HUES48 (cell line): Measurements from ENCODE around the gene VSTM2A.
"Not testable (repeated sequence)": the region's sequence is repeated elsewhere in the genome, so short reads cannot be mapped to it uniquely, and the experiment has no call there.

Experiments used
- H3K27ac ChIP-seq: one replicate; pipeline ENCODE4 v1.7.0; 2013; ENCODE audit warnings: low read depth, low read length, inconsistent platforms
- H3K27me3 ChIP-seq: 2 replicates; pipeline ENCODE4 v1.6.1; 2013; ENCODE audit warnings: mild to moderate bottlenecking, low read length; ENCODE audit not compliant: control insufficient read depth, insufficient read depth
- H3K36me3 ChIP-seq: 2 replicates; pipeline ENCODE4 v1.6.1; 2013; ENCODE audit warnings: low read length; ENCODE audit not compliant: control insufficient read depth, insufficient read depth
- H3K4me1 ChIP-seq: 2 replicates; pipeline ENCODE4 v1.6.1; 2013; ENCODE audit warnings: mild to moderate bottlenecking, low read length; ENCODE audit not compliant: control insufficient read depth, insufficient read depth
- H3K4me3 ChIP-seq: 2 replicates; pipeline ENCODE4 v1.5.1; 2013; ENCODE audit warnings: mild to moderate bottlenecking, low read depth, low read length
- H3K9ac ChIP-seq: 2 replicates; pipeline ENCODE4 v1.6.1; 2013; ENCODE audit warnings: mild to moderate bottlenecking, low read depth, low read length, moderate library complexity
- H3K9me3 ChIP-seq: 2 replicates; pipeline ENCODE4 v1.6.1; 2013; ENCODE audit warnings: low read length; ENCODE audit not compliant: control insufficient read depth, insufficient read depth

VSTM2A gene, protein sequence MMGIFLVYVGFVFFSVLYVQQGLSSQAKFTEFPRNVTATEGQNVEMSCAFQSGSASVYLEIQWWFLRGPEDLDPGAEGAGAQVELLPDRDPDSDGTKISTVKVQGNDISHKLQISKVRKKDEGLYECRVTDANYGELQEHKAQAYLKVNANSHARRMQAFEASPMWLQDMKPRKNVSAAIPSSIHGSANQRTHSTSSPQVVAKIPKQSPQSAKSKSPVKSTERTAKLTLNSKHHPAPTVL

DNA sequence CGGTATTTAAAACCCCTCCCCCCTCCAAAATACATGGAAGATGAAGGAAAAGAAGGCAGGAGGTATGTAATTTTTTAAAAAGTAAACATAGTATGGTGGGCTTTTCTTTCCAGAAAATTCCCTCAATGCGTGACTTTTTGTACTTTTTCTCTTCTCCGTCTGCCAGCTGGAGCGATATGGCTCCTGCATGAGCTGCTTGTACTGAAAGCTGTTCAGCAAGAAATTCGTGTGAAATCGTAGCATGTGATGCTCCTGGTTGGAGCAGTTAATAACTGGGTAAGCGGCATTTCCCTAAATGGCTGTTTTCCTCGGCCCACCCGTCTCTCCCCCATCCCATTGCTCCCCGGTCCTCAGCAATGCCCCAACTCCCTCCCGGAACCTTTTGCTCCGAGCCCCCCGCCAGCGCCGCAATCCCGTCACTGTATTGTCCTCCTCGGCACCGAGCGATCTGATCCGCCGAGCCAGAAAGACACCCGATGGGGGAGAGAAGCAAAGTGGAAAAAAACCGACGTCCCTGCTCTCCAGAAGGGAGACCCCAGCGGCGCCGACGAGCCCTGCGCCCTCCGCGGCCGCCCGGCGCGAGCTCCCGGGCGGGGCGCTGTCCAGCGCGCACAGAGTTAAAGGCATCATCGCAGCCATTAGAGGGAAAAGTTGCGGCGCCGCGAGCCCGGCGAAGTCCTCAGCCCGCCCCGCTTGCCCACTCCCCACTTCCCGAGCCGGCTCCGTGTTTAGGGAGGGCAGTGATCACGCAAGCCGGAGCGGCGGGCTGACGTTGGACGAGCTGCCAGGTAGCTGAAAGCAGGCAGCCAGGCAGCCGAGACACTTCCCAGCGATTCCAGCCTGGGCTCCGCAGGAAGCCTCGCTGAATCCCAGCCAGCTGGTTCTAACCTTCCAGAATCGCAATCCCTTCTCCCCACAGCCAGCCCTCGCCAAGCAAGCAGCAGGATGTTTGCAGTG is at the start of gene VSTM2A:
Gene VSTM2A, plus strand, starts transcription at position 707 of the 957 bp plus-strand sequence. CDS start 356 bp downstream, outside the sequence.
- Histone ChIP-seq H3K4me1 (peaks cover 16% of the 10 kb centered on the region), H3K27ac (peak within 1 kb of the TSS; percentile 22), H3K36me3 (no peaks in the 10 kb centered on the region), H3K4me3 (peak within 1 kb of the TSS; percentile 71), H3K27me3 (peaks cover 62% of the 10 kb centered on the region), H3K9me3 (no peaks in the 10 kb centered on the region), H3K9ac (no peak within 1 kb of the TSS)

- not testable (repeated sequence) for H3K9ac ChIP-seq, H3K27ac ChIP-seq, H3K36me3 ChIP-seq, H3K4me3 ChIP-seq, H3K27me3 ChIP-seq, H3K4me1 ChIP-seq
- peaks cover 14% of the 10 kb centered on the region; the same call in 1 of the 2 replicates for H3K9me3 ChIP-seq
These were observed 37.6 kb upstream of the VSTM2A start for GRCh38 chr7:54504531-54504930.

GRCh38 chr7:54529568-54529967 is 12.6 kb upstream of the VSTM2A start:
- no peak overlapping the region for H3K27ac ChIP-seq
- no peak overlapping the region for H3K9ac ChIP-seq
- H3K36me3 ChIP-seq, result no peaks in the 10 kb centered on the region
- H3K4me3 ChIP-seq, result no peak overlapping the region
- no peaks in the 10 kb centered on the region for H3K4me1 ChIP-seq
- no peaks in the 10 kb centered on the region for H3K9me3 ChIP-seq
- no peaks in the 10 kb centered on the region for H3K27me3 ChIP-seq

DNA sequence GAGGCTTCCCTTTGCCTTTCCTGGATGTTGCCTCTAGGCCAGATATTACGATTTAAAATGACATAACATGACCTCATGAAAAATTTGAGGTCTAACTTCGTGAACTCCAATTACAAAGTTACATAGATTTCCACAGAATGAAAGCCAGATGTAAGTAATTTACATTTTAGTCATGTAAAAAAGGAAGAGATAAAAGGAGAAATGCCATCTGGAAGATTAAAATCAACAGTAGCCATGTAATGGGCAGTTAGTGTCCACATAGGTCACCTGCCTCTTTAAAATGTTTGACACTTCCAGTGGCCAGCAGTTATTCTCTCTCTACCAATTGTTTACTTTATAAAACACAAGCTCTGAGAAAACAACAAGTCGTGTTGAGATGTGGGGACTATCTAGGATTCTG is 4.1 kb upstream of the VSTM2A start:
- Histone ChIP-seq H3K27me3 (peaks cover 27% of the 10 kb centered on the region), H3K9me3 (no peaks in the 10 kb centered on the region; the same call in 1 of the 2 replicates), H3K4me1 (peaks cover 13% of the 10 kb centered on the region), H3K27ac (no peak overlapping the region), H3K4me3 (no peak overlapping the region), H3K36me3 (no peaks in the 10 kb centered on the region), H3K9ac (no peak overlapping the region)

- H3K9ac ChIP-seq, result no peak overlapping the region
- H3K4me3 ChIP-seq, result peak overlapping the region; percentile 71
- H3K27me3 ChIP-seq, result peaks cover 73% of the 10 kb centered on the region
These were observed 895 bp downstream of the VSTM2A start for GRCh38 chr7:54543051-54543488.

GRCh38 chr7:54544149-54544526 is 2.0 kb downstream of the VSTM2A start:
- no peak overlapping the region for H3K27ac ChIP-seq
- no peak overlapping the region for H3K9ac ChIP-seq
- peaks cover 24% of the 10 kb centered on the region for H3K4me1 ChIP-seq
- peaks cover 74% of the 10 kb centered on the region for H3K27me3 ChIP-seq
- H3K4me3 ChIP-seq, result peak overlapping the region; percentile 71
- H3K36me3 ChIP-seq, result no peaks in the 10 kb centered on the region
- H3K9me3 ChIP-seq, result no peaks in the 10 kb centered on the region

More at GRCh38 chr7:54543051-54543488, 895 bp downstream of the VSTM2A start:
- Histone ChIP-seq H3K9me3 (no peaks in the 10 kb centered on the region), H3K36me3 (no peaks in the 10 kb centered on the region), H3K4me1 (peaks cover 24% of the 10 kb centered on the region), H3K27ac (no peak overlapping the region)

- H3K27ac ChIP-seq, result no peak overlapping the region
- peaks cover 74% of the 10 kb centered on the region for H3K27me3 ChIP-seq
- no peaks in the 10 kb centered on the region for H3K9me3 ChIP-seq
- H3K4me1 ChIP-seq, result peaks cover 24% of the 10 kb centered on the region
- H3K4me3 ChIP-seq, result peak overlapping the region; percentile 71
- H3K36me3 ChIP-seq, result no peaks in the 10 kb centered on the region
- H3K9ac ChIP-seq, result no peak overlapping the region
These were observed 2.5 kb downstream of the VSTM2A start for GRCh38 chr7:54544527-54545240.

DNA sequence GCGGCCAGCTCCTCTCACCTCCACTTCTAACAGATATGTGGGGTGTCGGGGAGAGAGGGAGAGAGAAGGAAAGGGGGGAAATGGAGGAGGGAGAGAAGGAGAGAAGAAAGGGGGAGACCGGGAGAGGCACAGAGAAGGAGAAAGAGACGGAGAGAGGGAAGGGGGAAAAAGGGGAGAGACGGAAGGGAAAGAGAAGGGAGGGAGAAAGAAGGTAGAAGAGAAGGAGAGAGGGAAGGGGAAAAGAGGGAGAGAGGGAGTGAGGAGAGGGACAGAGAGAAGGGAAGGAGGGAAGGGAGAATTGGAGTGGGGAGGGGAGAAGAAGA is 3.0 kb downstream of the VSTM2A start:
- no peaks in the 10 kb centered on the region for H3K36me3 ChIP-seq
- H3K27ac ChIP-seq, result no peak overlapping the region
- peaks cover 74% of the 10 kb centered on the region for H3K27me3 ChIP-seq
- H3K9ac ChIP-seq, result no peak overlapping the region
- H3K9me3 ChIP-seq, result no peaks in the 10 kb centered on the region
- H3K4me1 ChIP-seq, result peaks cover 24% of the 10 kb centered on the region
- peak overlapping the region; percentile 71 for H3K4me3 ChIP-seq

GRCh38 chr7:54546081-54546985 is 4.2 kb downstream of the VSTM2A start:
- Histone ChIP-seq H3K27ac (no peak overlapping the region), H3K4me1 (peaks cover 23% of the 10 kb centered on the region), H3K4me3 (peak overlapping the region; percentile 79), H3K9ac (no peak overlapping the region), H3K9me3 (no peaks in the 10 kb centered on the region), H3K27me3 (peaks cover 64% of the 10 kb centered on the region), H3K36me3 (no peaks in the 10 kb centered on the region)

DNA sequence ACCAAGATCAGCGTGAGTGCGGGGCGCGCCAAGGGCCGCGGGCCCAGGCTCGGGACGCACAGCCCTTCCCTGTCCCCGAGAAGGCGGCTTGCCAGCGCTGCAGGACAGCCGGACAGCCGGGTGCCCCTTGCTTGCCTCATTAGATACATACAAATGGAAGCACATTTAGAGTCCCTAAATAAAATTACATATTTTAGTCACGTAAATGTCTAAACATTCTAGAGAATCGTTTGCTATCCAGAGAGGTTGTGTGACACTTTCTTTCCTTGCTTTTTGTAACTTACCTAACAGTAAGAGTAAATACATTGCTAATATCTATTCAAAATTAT is 4.8 kb downstream of the VSTM2A start:
- Histone ChIP-seq H3K9ac (no peak overlapping the region; the same call in 1 of the 2 replicates), H3K4me1 (peaks cover 20% of the 10 kb centered on the region), H3K9me3 (no peaks in the 10 kb centered on the region), H3K27me3 (peaks cover 58% of the 10 kb centered on the region), H3K4me3 (peak overlapping the region; percentile 79), H3K36me3 (no peaks in the 10 kb centered on the region), H3K27ac (no peak overlapping the region)
